WTC11 (cell line): ENCODE results near the gene KLHL33. TPM values are rescaled to one million over a fixed set of nuclear protein-coding genes. Genes with fewer than 3 reads are reported as not detected.

Source experiments
- ATAC-seq: fragments of 200-7000 bp; cut with Tn5 transposase; 2 replicates; pipeline ENCODE4 v1.10.0; 2021; ENCODE audit warnings: mild to moderate bottlenecking, moderate library complexity
- CTCF ChIA-PET: fragments of 300-600 bp; sonication (Branson Sonifier 250); formaldehyde crosslinking; loops from one replicate; lab custom pipeline; 2021; ENCODE audit warnings: antibody characterized with exemption; lab: Charles Lee
- POLR2A ChIA-PET: fragments of 350-600 bp; sonication (Branson Sonifier 250); formaldehyde crosslinking; loops from one replicate; lab custom pipeline; 2021; ENCODE audit warnings: antibody characterized with exemption; lab: Charles Lee
- DNase-seq: peaks from one replicate; pipeline ENCODE4 v3.0.0; 2021; ENCODE audit warnings: low spot score
- H3K27ac Mint-ChIP-seq: 2 replicates; pipeline ENCODE4 v1.8.0; 2021; ENCODE audit warnings: mixed read lengths
- H3K27me3 Mint-ChIP-seq: 2 replicates; pipeline ENCODE4 v1.8.0; 2021; ENCODE audit warnings: low read depth, mild to moderate bottlenecking, moderate library complexity, mixed read lengths
- H3K36me3 Mint-ChIP-seq: 2 replicates; pipeline ENCODE4 v1.8.0; 2021; ENCODE audit warnings: mixed read lengths
- H3K4me1 Mint-ChIP-seq: 2 replicates; pipeline ENCODE4 v1.8.0; 2022; ENCODE audit warnings: mixed read lengths
- H3K4me3 Mint-ChIP-seq: 2 replicates; pipeline ENCODE4 v1.8.0; 2021; ENCODE audit warnings: mild to moderate bottlenecking, moderate library complexity, mixed read lengths
- H3K9me3 Mint-ChIP-seq: 2 replicates; pipeline ENCODE4 v1.8.0; 2021; ENCODE audit warnings: mixed read lengths
- ESRRA ChIP-seq: sonication (generic); formaldehyde crosslinking; IDR thresholded peaks from 2 replicates; pipeline ENCODE4 v1.8.1; 2022; ENCODE audit warnings: mild to moderate bottlenecking, missing genetic modification reagents, borderline replicate concordance
- FOXK1 ChIP-seq: sonication (generic); formaldehyde crosslinking; IDR thresholded peaks from 2 replicates; pipeline ENCODE4 v1.8.0; 2022; ENCODE audit warnings: mild to moderate bottlenecking, moderate library complexity, missing genetic modification reagents
- GABPB1 ChIP-seq: sonication (generic); formaldehyde crosslinking; IDR thresholded peaks from 2 replicates; pipeline ENCODE4 v1.8.1; 2023; ENCODE audit warnings: mild to moderate bottlenecking, missing genetic modification reagents
- GTF2I ChIP-seq: fragments of 250-450 bp; sonication (Bioruptor Pico); conservative IDR thresholded peaks from 2 replicates; pipeline ENCODE4 v1.4.0; 2021; ENCODE audit warnings: mild to moderate bottlenecking
- KAT7 ChIP-seq: sonication (generic); formaldehyde crosslinking; IDR thresholded peaks from 2 replicates; pipeline ENCODE4 v1.8.1; 2023; ENCODE audit warnings: missing genetic modification reagents, mild to moderate bottlenecking, borderline replicate concordance
- NFATC4 ChIP-seq: fragments of 250-450 bp; sonication (Bioruptor Pico); IDR thresholded peaks from 2 replicates; pipeline ENCODE4 v1.9.0; 2021; ENCODE audit warnings: mild to moderate bottlenecking
- SMAD3 ChIP-seq: sonication (generic); formaldehyde crosslinking; IDR thresholded peaks from 2 replicates; pipeline ENCODE4 v1.8.0; 2022; ENCODE audit warnings: missing genetic modification reagents, mild to moderate bottlenecking, borderline replicate concordance
- SP1 ChIP-seq: sonication (generic); formaldehyde crosslinking; conservative IDR thresholded peaks from 2 replicates; pipeline ENCODE4 v1.8.1; 2022; ENCODE audit warnings: missing genetic modification reagents
- TP53 ChIP-seq: sonication (generic); formaldehyde crosslinking; IDR thresholded peaks from 2 replicates; pipeline ENCODE4 v1.8.1; 2023; ENCODE audit warnings: mild to moderate bottlenecking, missing genetic modification reagents
- ZNF263 ChIP-seq: sonication (generic); formaldehyde crosslinking; IDR thresholded peaks from 2 replicates; pipeline ENCODE4 v1.8.1; 2022; ENCODE audit warnings: low read depth, mild to moderate bottlenecking, moderate library complexity, missing genetic modification reagents
- total RNA-seq: library from RNA; stranded (reverse); gene quantifications from 3 replicates; pipeline ENCODE4 v1.2.3, GENCODE V29; 2021
- TF ChIP-seq, protein P1 (sequence below): sonication (generic); formaldehyde crosslinking; IDR thresholded peaks from 2 replicates; pipeline ENCODE4 v1.8.1; 2023; ENCODE audit warnings: mild to moderate bottlenecking, missing genetic modification reagents, moderate library complexity
- TF ChIP-seq, protein P2 (sequence below): fragments of 250-450 bp; sonication (Bioruptor Pico); IDR thresholded peaks from 2 replicates; pipeline ENCODE4 v1.9.0; 2021; ENCODE audit warnings: moderate library complexity, mild to moderate bottlenecking, inconsistent platforms, borderline replicate concordance
- TF ChIP-seq, protein P3 (sequence below): sonication (generic); formaldehyde crosslinking; IDR thresholded peaks from 2 replicates; pipeline ENCODE4 v1.8.1; 2022; ENCODE audit warnings: mild to moderate bottlenecking, missing genetic modification reagents, moderate library complexity, borderline replicate concordance
- TF ChIP-seq, protein P4 (sequence below): sonication (generic); formaldehyde crosslinking; IDR thresholded peaks from 2 replicates; pipeline ENCODE4 v1.8.1; 2022; ENCODE audit warnings: mild to moderate bottlenecking, moderate library complexity, missing genetic modification reagents
- TF ChIP-seq, protein P5 (sequence below): sonication (generic); formaldehyde crosslinking; conservative IDR thresholded peaks from 2 replicates; pipeline ENCODE4 v1.8.1; 2022; ENCODE audit warnings: mild to moderate bottlenecking, missing genetic modification reagents
- TF ChIP-seq, protein P6 (sequence below): sonication (generic); formaldehyde crosslinking; IDR thresholded peaks from 2 replicates; pipeline ENCODE4 v1.8.1; 2023; ENCODE audit warnings: mild to moderate bottlenecking, missing genetic modification reagents
- TF ChIP-seq, protein P7 (sequence below): fragments of 250-450 bp; sonication (Bioruptor Pico); IDR thresholded peaks from 2 replicates; pipeline ENCODE4 v1.9.0; 2021; ENCODE audit warnings: mild to moderate bottlenecking
- TF ChIP-seq, protein P8 (sequence below): sonication (generic); formaldehyde crosslinking; IDR thresholded peaks from 2 replicates; pipeline ENCODE4 v1.8.1; 2023; ENCODE audit warnings: mild to moderate bottlenecking, missing genetic modification reagents
- TF ChIP-seq, protein P9 (sequence below): fragments of 250-450 bp; sonication (Bioruptor Pico); IDR thresholded peaks from 2 replicates; pipeline ENCODE4 v1.9.0; 2021; ENCODE audit warnings: mild to moderate bottlenecking
- TF ChIP-seq, protein P10 (sequence below): sonication (generic); formaldehyde crosslinking; IDR thresholded peaks from 2 replicates; pipeline ENCODE4 v1.8.1; 2023; ENCODE audit warnings: mild to moderate bottlenecking, moderate library complexity, missing genetic modification reagents

Gene KLHL33
- total RNA-seq, 1 experiment from 2014 or later: 0.17 TPM

DNA sequence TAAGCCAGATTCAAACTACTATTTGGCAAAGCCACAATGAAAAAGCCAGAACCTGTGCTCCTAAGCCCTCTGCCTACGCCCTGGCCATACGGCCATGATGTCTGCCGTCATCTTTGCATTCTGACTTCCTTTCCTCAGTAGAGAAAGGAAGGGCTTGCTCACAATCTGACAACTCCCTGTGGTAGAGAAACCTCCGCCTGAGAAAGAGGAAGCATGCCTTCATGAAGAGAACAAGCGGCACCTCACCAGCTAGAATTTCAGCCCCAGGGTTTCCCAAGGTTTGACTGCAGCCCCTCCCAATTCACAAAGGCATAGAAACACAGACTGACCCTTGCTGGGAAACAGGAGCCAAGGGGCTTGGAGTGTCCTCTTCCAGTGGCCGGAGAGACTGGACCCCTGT, 48.4 kb downstream of the KLHL33 start:
- Mint-ChIP-seq H3K4me1 (peaks cover 6% of the 10 kb centered on the region), H3K27me3 (no peaks in the 10 kb centered on the region)
- no peak for DNase-seq
- no peak for TF ChIP-seq FOXK1
- TF ChIP-seq, protein P1, sequence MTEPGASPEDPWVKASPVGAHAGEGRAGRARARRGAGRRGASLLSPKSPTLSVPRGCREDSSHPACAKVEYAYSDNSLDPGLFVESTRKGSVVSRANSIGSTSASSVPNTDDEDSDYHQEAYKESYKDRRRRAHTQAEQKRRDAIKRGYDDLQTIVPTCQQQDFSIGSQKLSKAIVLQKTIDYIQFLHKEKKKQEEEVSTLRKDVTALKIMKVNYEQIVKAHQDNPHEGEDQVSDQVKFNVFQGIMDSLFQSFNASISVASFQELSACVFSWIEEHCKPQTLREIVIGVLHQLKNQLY (CRISPR knock-in tag): no peak
- TF ChIP-seq, protein P2, sequence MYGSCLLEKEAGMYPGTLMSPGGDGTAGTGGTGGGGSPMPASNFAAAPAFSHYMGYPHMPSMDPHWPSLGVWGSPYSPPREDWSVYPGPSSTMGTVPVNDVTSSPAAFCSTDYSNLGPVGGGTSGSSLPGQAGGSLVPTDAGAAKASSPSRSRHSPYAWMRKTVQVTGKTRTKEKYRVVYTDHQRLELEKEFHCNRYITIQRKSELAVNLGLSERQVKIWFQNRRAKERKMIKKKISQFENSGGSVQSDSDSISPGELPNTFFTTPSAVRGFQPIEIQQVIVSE (CRISPR knock-in tag): no peak
- TF ChIP-seq, all 79 proteins: peak for 0
- H3K4me3 Mint-ChIP-seq: no peak overlapping the region
- no peaks in the 10 kb centered on the region for H3K9me3 Mint-ChIP-seq
- ChIA-PET POLR2A (no interaction called here), CTCF (interaction anchor here (1.5 kb wide), 1 partner anchor 28 kb away, joined by 5 read pairs; no protein-coding TSS in a partner anchor)
- no peak for ATAC-seq
- H3K36me3 Mint-ChIP-seq: peaks cover 41% of the 10 kb centered on the region
- no peak overlapping the region for H3K27ac Mint-ChIP-seq

DNA sequence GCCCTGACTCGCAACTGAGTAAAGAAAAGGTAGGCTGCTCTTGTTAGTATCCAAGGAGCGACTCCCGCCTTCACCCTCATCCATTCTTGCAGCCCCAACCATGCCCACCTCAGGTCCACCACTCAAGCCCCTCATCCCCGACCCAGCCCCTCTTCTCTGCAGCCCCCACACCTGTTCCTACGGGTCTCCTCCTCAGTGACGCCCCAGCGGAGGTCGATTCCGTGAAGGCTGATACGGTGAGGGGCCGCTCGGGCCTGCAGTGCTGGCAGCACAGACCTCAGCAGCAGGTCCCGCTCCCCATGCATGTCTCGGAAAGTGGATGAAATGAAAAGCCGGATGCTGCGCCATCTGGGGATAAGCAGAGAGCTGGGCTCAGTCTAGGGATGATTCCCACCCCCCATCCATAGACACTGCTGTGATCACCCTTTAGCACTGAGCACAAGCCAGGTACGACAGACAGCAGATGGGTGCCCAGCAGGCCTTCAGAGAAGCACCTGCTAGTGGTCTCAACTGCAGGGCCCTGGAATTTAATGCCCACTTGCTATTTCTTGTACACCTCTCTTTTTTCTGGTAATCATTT, 49.6 kb downstream of the KLHL33 start:
- DNase-seq: no peak
- no peak for ATAC-seq
- peaks cover 6% of the 10 kb centered on the region for H3K4me1 Mint-ChIP-seq
- no peak overlapping the region for H3K4me3 Mint-ChIP-seq
- CTCF ChIA-PET: no interaction called here
- no peak overlapping the region for H3K27ac Mint-ChIP-seq
- POLR2A ChIA-PET: no interaction called here
- H3K27me3 Mint-ChIP-seq: no peaks in the 10 kb centered on the region
- H3K9me3 Mint-ChIP-seq: no peaks in the 10 kb centered on the region
- H3K36me3 Mint-ChIP-seq: peaks cover 36% of the 10 kb centered on the region
- TF ChIP-seq, protein P3, sequence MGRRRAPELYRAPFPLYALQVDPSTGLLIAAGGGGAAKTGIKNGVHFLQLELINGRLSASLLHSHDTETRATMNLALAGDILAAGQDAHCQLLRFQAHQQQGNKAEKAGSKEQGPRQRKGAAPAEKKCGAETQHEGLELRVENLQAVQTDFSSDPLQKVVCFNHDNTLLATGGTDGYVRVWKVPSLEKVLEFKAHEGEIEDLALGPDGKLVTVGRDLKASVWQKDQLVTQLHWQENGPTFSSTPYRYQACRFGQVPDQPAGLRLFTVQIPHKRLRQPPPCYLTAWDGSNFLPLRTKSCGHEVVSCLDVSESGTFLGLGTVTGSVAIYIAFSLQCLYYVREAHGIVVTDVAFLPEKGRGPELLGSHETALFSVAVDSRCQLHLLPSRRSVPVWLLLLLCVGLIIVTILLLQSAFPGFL (CRISPR knock-in tag): no peak
- TF ChIP-seq, protein P4, sequence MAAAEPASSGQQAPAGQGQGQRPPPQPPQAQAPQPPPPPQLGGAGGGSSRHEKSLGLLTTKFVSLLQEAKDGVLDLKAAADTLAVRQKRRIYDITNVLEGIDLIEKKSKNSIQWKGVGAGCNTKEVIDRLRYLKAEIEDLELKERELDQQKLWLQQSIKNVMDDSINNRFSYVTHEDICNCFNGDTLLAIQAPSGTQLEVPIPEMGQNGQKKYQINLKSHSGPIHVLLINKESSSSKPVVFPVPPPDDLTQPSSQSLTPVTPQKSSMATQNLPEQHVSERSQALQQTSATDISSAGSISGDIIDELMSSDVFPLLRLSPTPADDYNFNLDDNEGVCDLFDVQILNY: no peak
- TF ChIP-seq GABPB1 (CRISPR knock-in tag) (no peak), GTF2I (CRISPR knock-in tag) (no peak), ZNF263 (no peak), ESRRA (CRISPR knock-in tag) (no peak), SMAD3 (CRISPR knock-in tag) (no peak), NFATC4 (CRISPR knock-in tag) (no peak), SP1 (no peak), FOXK1 (no peak), KAT7 (no peak), TP53 (CRISPR knock-in tag) (no peak)
- TF ChIP-seq, protein P5, sequence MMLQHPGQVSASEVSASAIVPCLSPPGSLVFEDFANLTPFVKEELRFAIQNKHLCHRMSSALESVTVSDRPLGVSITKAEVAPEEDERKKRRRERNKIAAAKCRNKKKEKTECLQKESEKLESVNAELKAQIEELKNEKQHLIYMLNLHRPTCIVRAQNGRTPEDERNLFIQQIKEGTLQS (CRISPR knock-in tag): no peak
- TF ChIP-seq, protein P6, sequence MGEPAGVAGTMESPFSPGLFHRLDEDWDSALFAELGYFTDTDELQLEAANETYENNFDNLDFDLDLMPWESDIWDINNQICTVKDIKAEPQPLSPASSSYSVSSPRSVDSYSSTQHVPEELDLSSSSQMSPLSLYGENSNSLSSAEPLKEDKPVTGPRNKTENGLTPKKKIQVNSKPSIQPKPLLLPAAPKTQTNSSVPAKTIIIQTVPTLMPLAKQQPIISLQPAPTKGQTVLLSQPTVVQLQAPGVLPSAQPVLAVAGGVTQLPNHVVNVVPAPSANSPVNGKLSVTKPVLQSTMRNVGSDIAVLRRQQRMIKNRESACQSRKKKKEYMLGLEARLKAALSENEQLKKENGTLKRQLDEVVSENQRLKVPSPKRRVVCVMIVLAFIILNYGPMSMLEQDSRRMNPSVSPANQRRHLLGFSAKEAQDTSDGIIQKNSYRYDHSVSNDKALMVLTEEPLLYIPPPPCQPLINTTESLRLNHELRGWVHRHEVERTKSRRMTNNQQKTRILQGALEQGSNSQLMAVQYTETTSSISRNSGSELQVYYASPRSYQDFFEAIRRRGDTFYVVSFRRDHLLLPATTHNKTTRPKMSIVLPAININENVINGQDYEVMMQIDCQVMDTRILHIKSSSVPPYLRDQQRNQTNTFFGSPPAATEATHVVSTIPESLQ: no peak
- TF ChIP-seq, protein P7, sequence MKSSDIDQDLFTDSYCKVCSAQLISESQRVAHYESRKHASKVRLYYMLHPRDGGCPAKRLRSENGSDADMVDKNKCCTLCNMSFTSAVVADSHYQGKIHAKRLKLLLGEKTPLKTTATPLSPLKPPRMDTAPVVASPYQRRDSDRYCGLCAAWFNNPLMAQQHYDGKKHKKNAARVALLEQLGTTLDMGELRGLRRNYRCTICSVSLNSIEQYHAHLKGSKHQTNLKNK (CRISPR knock-in tag): no peak
- TF ChIP-seq, protein P8, sequence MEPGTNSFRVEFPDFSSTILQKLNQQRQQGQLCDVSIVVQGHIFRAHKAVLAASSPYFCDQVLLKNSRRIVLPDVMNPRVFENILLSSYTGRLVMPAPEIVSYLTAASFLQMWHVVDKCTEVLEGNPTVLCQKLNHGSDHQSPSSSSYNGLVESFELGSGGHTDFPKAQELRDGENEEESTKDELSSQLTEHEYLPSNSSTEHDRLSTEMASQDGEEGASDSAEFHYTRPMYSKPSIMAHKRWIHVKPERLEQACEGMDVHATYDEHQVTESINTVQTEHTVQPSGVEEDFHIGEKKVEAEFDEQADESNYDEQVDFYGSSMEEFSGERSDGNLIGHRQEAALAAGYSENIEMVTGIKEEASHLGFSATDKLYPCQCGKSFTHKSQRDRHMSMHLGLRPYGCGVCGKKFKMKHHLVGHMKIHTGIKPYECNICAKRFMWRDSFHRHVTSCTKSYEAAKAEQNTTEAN (CRISPR knock-in tag): no peak
- TF ChIP-seq, protein P2 (CRISPR knock-in tag): no peak
- TF ChIP-seq, protein P9, sequence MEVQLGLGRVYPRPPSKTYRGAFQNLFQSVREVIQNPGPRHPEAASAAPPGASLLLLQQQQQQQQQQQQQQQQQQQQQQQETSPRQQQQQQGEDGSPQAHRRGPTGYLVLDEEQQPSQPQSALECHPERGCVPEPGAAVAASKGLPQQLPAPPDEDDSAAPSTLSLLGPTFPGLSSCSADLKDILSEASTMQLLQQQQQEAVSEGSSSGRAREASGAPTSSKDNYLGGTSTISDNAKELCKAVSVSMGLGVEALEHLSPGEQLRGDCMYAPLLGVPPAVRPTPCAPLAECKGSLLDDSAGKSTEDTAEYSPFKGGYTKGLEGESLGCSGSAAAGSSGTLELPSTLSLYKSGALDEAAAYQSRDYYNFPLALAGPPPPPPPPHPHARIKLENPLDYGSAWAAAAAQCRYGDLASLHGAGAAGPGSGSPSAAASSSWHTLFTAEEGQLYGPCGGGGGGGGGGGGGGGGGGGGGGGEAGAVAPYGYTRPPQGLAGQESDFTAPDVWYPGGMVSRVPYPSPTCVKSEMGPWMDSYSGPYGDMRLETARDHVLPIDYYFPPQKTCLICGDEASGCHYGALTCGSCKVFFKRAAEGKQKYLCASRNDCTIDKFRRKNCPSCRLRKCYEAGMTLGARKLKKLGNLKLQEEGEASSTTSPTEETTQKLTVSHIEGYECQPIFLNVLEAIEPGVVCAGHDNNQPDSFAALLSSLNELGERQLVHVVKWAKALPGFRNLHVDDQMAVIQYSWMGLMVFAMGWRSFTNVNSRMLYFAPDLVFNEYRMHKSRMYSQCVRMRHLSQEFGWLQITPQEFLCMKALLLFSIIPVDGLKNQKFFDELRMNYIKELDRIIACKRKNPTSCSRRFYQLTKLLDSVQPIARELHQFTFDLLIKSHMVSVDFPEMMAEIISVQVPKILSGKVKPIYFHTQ (CRISPR knock-in tag): no peak
- TF ChIP-seq, protein P10, sequence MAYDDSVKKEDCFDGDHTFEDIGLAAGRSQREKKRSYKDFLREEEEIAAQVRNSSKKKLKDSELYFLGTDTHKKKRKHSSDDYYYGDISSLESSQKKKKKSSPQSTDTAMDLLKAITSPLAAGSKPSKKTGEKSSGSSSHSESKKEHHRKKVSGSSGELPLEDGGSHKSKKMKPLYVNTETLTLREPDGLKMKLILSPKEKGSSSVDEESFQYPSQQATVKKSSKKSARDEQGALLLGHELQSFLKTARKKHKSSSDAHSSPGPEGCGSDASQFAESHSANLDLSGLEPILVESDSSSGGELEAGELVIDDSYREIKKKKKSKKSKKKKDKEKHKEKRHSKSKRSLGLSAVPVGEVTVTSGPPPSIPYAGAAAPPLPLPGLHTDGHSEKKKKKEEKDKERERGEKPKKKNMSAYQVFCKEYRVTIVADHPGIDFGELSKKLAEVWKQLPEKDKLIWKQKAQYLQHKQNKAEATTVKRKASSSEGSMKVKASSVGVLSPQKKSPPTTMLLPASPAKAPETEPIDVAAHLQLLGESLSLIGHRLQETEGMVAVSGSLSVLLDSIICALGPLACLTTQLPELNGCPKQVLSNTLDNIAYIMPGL: no peak
